IPS-18a (cell line): Measurements from ENCODE around the gene ZNF324.
A peak's percentile ranks its signal among the peaks of the same experiment; 100 is the strongest.
"Not testable (repeated sequence)": the region's sequence is repeated elsewhere in the genome, so short reads cannot be mapped to it uniquely, and the experiment has no call there.

Experiments
- H3K27ac ChIP-seq: one replicate; pipeline ENCODE4 v1.5.1; 2013; ENCODE audit warnings: low read length
- H3K27me3 ChIP-seq: one replicate; pipeline ENCODE4 v1.6.1; 2013; ENCODE audit warnings: mild to moderate bottlenecking, low read length; ENCODE audit not compliant: control insufficient read depth, insufficient read depth
- H3K36me3 ChIP-seq: one replicate; pipeline ENCODE4 v1.6.1; 2013; ENCODE audit warnings: low read depth, low read length; ENCODE audit not compliant: control insufficient read depth
- H3K4me1 ChIP-seq: one replicate; pipeline ENCODE4 v1.6.1; 2013; ENCODE audit warnings: low read depth, low read length; ENCODE audit not compliant: control insufficient read depth
- H3K4me3 ChIP-seq: one replicate; pipeline ENCODE4 v1.5.1; 2013; ENCODE audit warnings: low read length
- H3K9ac ChIP-seq: one replicate; pipeline ENCODE4 v1.6.1; 2013; ENCODE audit warnings: mild to moderate bottlenecking, low read length, moderate library complexity
- H3K9me3 ChIP-seq: one replicate; pipeline ENCODE4 v1.6.1; 2013; ENCODE audit warnings: low read depth, low read length; ENCODE audit not compliant: control insufficient read depth

The ZNF324 gene

DNA sequence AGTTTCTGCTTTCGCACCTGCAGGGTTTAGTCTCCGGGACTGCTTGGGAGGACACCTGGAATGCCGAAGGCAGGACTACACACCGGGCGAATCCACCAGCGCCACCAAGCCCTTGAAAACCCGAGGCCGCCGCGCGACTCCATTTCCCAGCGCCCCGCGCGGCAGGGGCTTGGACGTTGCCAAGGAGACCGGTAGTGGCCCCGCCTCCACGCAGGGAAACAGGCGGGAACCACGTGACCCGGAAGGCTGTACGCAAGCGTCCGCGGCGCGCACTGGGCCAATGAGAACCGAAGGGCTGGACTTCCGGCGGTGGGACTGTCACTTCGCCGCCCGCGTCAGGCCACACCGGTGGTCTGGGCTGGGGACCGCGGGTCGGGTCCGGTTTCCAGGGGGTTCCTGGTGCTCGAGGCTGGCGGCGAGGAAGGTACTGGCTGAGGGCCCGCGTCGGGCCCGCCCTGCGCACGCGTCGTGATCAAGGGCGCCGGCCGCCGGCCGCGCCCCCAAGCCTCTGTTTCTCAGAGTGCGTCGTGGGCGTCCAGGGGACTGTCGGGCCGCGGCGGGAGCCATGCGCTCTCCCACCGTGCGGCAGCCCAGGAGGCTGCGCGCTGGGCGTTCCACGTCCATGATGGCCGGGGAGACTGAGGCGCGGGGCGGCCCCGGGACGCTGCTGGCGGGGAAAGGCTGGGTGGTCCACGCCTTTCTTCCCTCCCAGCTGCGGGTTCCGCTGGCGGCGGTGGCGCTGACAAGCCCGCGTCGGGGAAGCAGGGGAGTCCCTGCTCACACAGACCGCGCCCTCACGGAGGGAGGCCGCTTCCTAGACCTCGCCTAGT lies at the start of gene ZNF324:
TSS of gene ZNF324 (plus strand) at position 321 of the 830 bp plus-strand sequence. CDS start 2,106 bp downstream, outside the sequence.
- peaks cover 14% of the 10 kb centered on the region for H3K27me3 ChIP-seq
- peak within 1 kb of the TSS; percentile 45 for H3K9ac ChIP-seq
- H3K9me3 ChIP-seq, result no peaks in the 10 kb centered on the region
- H3K36me3 ChIP-seq, result peaks cover under 1% of the 10 kb centered on the region
- H3K4me3 ChIP-seq, result peak within 1 kb of the TSS; percentile 70
- H3K27ac ChIP-seq, result no peak within 1 kb of the TSS
- H3K4me1 ChIP-seq, result no peaks in the 10 kb centered on the region

DNA sequence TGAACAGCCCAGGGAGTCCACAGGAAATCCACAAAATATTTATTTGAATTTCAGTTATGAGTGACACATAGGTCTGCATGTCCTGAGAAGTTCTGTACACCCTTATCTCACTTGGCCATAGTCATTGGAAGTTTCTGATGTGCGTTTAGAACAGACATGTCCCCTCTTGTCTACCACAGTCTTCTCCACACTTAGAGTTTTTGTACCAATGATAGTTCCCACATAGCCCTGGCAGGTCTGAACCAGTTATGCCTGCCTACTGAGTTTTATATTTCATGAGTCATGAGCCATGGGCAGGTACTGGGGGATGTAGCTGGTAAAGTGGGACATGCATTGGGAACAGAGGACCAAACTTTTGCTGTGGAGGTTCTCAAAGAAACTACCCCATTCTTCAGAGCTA lies 38.3 kb upstream of the ZNF324 start:
- H3K4me3 ChIP-seq, result no peak overlapping the region

DNA sequence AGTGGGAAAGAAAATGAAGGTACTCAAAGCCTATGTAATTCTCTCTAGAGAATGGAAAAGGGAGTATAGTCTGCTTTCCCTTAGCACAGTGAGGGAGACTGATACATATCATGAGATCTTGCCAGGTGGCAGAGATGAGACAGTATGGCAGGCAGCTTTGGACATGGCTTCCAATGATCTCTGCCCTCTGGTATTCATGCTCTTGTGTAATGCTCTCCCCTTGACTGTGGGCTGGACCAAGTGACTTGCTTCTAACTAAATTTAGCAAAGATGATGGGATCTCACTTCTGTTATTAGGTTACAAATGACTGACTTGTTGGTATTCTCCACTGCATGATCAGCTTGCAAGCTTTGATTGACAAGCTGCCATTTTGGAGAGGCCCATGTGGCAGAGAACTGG lies 37.1 kb upstream of the ZNF324 start:
- no peaks in the 10 kb centered on the region for H3K4me1 ChIP-seq
- H3K27me3 ChIP-seq, result no peaks in the 10 kb centered on the region
- H3K9me3 ChIP-seq, result peaks cover 71% of the 10 kb centered on the region
- H3K4me3 ChIP-seq, result no peak overlapping the region
- peaks cover 23% of the 10 kb centered on the region for H3K36me3 ChIP-seq
- no peak overlapping the region for H3K9ac ChIP-seq
- H3K27ac ChIP-seq, result no peak overlapping the region

More for the DNA sequence above, 38.3 kb upstream of the ZNF324 start:
- Histone ChIP-seq H3K36me3 (peaks cover 12% of the 10 kb centered on the region), H3K9ac (no peak overlapping the region), H3K27ac (no peak overlapping the region), H3K27me3 (no peaks in the 10 kb centered on the region), H3K4me1 (no peaks in the 10 kb centered on the region), H3K9me3 (peaks cover 60% of the 10 kb centered on the region)

GRCh38 chr19:58434217-58434616 lies 32.7 kb upstream of the ZNF324 start:
- Histone ChIP-seq H3K4me3 (peak overlapping the region; percentile 2), H3K27me3 (no peaks in the 10 kb centered on the region), H3K27ac (no peak overlapping the region), H3K4me1 (peaks cover under 1% of the 10 kb centered on the region), H3K9ac (no peak overlapping the region), H3K9me3 (peaks cover 65% of the 10 kb centered on the region), H3K36me3 (peaks cover 38% of the 10 kb centered on the region)

- H3K4me3 ChIP-seq, result peak within 1 kb of the TSS; percentile 87
- peaks cover 14% of the 10 kb centered on the region for H3K9me3 ChIP-seq
- H3K27me3 ChIP-seq, result peaks cover 9% of the 10 kb centered on the region
- H3K36me3 ChIP-seq, result peaks cover 14% of the 10 kb centered on the region
- H3K27ac ChIP-seq, result peak within 1 kb of the TSS; percentile 51
- H3K4me1 ChIP-seq, result peaks cover 3% of the 10 kb centered on the region
- peak within 1 kb of the TSS; percentile 60 for H3K9ac ChIP-seq
Observed at GRCh38 chr19:58439576-58440554, 27.0 kb upstream of the ZNF324 start, which contains the start of gene ZNF132. TSS of gene ZNF132 (minus strand) at chr19:58440153. CDS start at chr19:58439821, 332 bp downstream.

GRCh38 chr19:58440556-58440955 lies 26.3 kb upstream of the ZNF324 start:
- H3K4me1 ChIP-seq, result peaks cover 3% of the 10 kb centered on the region
- H3K9me3 ChIP-seq, result peaks cover 7% of the 10 kb centered on the region
- H3K27me3 ChIP-seq, result peaks cover 14% of the 10 kb centered on the region
- H3K4me3 ChIP-seq, result peak overlapping the region; percentile 87
- H3K9ac ChIP-seq, result no peak overlapping the region
- H3K27ac ChIP-seq, result no peak overlapping the region
- peaks cover 7% of the 10 kb centered on the region for H3K36me3 ChIP-seq

DNA sequence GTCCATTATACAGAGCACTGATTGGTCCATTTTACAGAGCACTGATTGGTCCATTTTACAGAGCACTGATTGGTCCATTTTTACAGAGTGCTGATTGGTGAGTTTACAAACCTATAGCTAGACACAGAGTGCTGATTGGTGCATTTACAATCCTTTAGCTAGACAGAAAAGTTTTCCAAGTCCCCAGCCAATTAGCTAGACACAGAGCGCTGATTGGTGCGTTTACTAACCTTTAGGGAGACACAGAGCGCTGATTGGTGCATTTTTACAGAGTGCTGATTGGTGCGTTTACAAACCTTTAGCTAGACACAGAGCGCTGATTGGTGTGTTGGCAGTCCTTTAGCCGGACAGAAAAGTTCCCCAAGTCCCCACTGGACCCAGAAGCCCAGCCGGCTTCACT lies 23.9 kb upstream of the ZNF324 start:
- H3K27ac ChIP-seq, H3K9ac ChIP-seq, H3K9me3 ChIP-seq, H3K36me3 ChIP-seq, H3K4me1 ChIP-seq, H3K4me3 ChIP-seq: not testable (repeated sequence)
- H3K27me3 ChIP-seq, result peaks cover 18% of the 10 kb centered on the region

DNA sequence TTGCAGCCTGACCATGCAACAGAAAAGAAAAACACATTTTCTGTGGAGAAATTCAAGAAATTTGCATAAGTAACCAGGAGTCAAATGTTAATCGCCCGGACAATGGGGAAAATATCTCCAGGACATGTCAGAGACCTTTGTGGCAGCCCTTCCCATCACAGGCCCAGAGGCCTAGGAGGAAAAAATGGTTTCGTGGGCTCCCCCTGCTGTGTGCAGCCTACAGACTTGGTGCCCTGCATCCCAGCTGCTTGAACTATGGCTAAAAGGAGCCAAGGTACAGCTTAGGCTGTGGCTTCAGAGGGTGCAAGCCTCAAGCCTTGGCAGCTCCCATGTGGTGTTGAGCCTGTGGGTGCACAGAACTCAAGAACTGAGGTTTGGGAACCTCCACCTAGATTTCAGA lies 18.0 kb upstream of the ZNF324 start:
- not testable (repeated sequence) for H3K9ac ChIP-seq, H3K27ac ChIP-seq, H3K36me3 ChIP-seq, H3K9me3 ChIP-seq, H3K4me3 ChIP-seq, H3K4me1 ChIP-seq
- peaks cover 37% of the 10 kb centered on the region for H3K27me3 ChIP-seq

DNA sequence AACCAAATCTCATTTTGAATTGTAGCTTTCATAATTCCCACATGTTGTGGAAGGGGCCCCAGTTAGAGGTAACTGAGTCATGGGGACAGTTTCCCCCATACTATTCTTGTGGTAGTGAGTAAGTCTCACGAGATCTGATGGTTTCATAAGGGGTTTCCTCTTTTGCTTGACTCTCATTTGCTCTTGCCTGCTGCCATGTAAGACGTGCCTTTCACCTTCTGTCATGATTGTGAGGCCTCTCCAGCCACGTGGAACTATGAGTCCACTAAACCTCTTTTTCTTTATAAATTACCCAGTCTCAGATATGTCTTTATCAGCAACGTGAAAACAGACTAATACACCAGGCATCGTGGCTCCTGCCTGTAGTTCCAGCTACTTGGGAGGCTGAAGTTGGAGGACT lies 16.9 kb upstream of the ZNF324 start:
- H3K4me3 ChIP-seq, H3K9me3 ChIP-seq: not testable (repeated sequence)
- peaks cover 33% of the 10 kb centered on the region for H3K27me3 ChIP-seq

DNA sequence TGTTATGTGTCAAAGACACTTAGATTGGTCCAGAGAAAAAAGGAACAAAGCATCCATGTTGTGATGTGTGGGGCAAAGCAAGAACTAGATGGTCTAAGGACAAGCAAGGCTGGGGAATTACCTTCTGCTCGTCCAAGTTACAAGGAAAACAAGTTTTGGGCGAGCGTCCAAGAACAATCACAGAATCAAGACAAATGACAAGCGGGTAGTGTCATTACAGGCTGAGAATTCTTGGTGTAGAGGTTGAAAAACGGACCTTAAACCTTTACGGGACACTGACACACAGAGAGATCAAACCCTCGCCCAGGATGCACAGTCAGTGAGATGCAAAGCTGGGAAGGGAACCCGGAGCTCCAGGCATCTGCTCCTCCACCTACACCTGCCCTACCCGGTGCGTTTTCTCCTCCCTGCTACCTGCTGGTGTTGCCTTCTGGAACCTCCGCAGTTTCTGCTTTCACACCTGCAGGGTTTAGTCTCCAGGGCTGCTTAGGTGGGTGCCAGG lies 16.0 kb upstream of the ZNF324 start:
- Histone ChIP-seq H3K4me1 (peaks cover 3% of the 10 kb centered on the region), H3K9me3 (peaks cover 3% of the 10 kb centered on the region), H3K4me3 (peak overlapping the region; percentile 67), H3K36me3 (no peaks in the 10 kb centered on the region), H3K9ac (no peak overlapping the region), H3K27ac (no peak overlapping the region), H3K27me3 (peaks cover 30% of the 10 kb centered on the region)

More for the DNA sequence above, 16.9 kb upstream of the ZNF324 start:
- H3K36me3 ChIP-seq, H3K9ac ChIP-seq, H3K27ac ChIP-seq, H3K4me1 ChIP-seq: not testable (repeated sequence)
